GM19397 (cell line): ENCODE data around the gene GMPR.
"Not testable (repeated sequence)": the region's sequence is repeated elsewhere in the genome, so short reads cannot be mapped to it uniquely, and the experiment has no call there.

ENCODE experiments used
- ATAC-seq: cut with Tn5 transposase; IDR thresholded peaks from one replicate; pipeline ENCODE4 v1.9.1; 2021; ENCODE audit warnings: mild to moderate bottlenecking, moderate library complexity; ENCODE audit not compliant: unreplicated experiment

GMPR gene

DNA sequence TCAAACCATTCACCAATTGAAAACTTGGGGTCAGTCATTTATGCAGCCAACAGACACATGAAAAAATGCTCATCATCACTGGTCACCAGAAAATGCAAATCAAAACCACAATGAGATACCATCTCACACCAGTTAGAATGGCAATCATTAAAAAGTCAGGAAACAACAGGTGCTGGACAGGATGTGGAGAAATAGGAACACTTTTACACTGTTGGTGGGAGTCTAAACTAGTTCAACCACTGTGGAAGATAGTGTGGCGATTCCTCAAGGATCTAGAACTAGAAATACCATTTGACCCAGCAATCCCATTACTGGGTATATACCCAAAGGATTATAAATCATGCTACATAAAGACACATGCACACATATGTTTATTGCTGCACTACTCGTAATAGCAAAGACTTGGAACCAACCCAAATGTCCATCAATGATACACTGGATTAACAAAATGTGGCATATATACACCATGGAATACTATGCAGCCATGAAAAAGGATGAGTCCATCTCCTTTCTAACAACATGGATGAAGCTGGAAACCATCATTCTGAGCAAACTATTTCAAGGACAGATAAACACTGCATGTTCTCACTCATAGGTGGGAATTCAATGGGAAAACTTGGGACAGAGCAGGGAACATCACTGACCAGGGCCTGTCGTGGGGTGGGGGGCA, 13.2 kb upstream of the GMPR start:
- not testable (repeated sequence) for ATAC-seq

DNA sequence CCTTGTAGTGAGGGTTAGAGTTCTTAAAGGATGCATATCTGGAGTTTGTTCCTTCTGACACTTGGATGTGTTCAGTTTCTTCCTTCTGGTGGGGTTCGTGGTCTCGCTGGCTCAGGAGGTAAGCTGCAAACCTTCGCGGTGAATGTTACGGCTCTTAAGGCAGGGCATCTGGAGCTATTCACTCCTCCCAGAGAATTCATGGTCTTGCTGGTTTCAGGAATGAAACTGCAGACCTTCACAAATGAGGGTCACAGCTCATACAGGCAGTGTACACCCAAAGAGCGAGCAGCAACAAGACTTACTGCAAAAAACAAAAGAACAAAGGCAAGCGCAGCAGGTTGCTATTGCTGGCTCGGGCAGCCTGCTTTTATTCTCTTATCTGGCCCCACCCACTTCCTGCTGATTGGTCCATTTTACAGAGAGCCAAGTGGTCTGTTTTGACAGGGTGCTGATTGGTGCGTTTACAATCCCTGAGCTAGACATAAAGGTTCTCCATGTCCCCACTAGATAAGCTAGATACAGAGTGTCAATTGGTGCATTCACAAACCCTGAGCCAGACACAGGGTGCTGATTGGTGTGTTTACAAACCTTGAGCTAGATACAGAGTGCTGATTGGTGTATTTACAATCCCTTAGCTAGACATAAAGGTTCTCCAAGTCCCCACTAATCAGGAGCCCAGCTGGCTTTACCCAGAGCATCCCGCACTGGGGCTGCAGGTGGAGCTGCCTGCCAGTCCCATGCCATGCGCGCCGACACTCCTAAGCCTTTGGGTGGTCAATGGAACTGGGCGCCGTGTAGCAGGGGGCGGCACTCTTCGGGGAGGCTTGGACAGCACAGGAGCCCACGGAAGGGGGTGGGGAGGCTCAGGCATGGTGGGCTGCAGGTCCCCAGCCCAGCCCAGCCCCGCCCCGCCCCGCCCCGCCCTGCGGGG, 12.0 kb upstream of the GMPR start:
- not testable (repeated sequence) for ATAC-seq

DNA sequence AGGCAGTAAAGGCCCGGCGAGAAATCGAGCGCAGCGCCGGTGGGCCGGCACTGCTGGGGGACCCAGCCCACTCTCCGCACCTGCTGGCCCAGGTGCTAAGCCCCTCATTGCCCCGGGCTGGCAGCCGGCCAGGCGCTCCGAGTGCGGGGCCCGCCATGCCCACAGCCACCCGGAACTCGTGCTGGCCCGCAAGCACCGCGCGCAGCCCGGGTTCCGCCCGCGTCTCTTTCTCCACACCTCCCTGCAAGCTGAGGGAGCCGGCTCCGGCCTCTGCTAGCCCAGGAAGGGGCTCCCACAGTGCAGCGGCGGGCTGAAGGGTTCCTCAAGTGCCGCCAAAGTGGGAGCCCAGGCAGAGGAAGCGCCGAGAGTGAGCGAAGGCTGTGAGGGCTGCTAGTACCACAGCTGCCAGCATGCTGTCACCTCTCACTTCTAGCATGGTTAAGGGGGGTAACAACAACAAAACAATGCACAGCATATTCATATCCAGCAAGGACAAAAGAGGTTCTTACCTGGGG, 11.3 kb upstream of the GMPR start:
- no peak for ATAC-seq

DNA sequence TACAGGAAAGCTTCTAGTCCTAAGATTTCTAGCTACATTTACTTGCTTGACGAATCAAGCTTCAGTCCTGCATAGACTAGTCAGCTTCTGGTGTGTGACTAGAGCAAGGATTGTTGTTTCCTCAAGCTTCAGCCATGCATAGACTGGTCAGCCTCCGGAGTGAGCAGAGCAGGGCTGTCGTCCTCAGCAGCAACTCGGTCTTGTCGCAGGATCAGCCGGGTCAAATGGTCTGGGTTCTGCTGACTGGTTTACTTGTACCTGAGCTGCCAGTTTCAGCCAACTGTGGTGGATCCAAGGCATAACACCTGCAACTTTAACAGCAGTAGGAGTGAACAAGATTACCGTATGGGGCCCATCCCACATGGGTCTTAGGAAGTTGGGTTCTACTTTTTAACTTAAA, 10.8 kb upstream of the GMPR start:
- no peak for ATAC-seq

DNA sequence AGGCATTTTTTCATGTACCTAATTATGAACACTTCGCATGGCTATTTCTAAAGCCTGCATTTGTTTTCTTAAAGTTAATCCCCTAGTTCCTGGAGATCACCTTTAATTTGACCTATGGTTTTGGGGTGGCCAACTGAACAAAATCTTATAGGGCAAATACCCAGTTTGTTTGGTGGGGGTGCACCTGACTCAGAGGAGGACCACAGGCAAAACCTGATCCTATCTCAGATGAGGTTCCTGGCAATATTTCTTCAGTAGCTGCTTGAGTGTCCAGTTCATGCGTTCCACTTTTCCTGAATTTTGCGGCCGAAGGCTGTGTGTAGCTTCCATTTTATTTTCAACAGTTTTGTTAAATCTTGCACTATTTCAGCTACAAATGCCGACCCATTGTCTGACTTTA, 10.3 kb upstream of the GMPR start:
- no peak for ATAC-seq

DNA sequence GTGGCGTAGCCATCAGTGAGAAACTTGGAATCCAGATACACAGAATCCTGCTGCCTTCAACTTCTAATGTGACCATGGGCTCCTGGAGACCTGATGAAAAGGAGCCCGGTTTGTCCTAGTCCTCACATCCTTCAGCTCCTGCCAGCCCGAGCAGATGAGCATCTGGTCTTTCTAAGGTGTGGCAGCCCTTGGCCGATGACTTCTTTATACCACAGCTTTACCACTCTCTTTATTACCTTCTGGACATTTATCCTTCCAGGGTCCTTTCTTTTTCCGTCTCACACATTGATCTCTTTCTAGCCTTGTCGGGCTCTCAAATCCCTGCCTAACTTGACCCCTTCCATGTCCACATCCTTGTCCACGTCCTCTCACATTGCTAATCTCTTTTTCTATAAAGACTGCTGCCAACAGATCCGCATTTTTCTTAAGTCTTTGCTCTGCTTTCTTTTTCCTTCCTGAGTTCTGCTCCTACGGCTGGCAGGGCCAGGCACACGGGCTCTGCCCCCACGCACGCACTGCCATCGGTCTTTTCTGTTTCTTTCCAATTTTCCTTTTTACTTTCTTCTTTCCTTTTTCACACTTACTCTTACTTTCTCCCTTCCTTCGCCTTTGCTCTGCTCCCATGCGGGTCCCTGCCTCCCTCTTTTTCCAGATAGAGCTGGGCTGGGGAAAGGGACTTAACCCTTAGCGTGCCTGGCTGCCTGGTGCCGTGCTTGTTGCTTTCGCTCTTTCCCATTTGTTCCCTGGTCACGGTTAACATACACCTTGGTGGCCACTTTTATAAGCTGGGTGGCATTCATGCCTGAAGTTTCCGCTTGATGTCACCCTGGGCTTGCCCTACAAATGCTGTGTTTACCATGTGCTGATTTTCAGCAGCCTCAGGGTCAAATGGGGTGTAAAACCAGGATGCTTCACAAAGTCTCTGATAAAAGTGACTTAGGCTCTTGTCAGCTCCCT, 9.4 kb upstream of the GMPR start:
- ATAC-seq, result no peak

DNA sequence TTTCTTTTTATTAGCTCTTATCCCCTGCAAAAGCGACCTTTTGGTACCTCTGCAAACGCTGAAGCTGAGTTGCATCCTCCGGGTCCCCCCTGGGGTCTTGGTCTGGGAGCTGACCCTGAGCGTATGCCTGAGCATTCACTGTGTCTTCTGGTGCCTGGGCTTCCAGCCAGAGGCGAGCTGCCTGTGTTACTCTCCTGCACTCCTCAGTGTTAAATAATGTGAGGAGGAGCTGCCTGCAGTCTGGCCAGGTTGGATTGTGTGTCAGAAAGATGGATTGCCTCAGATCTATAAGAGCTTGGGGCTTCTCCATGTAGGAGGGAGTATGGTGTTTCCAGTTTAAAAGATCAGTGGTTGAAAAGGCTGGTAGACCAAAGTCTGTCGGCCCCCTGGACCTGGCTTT, 8.7 kb upstream of the GMPR start:
- ATAC-seq, result no peak

DNA sequence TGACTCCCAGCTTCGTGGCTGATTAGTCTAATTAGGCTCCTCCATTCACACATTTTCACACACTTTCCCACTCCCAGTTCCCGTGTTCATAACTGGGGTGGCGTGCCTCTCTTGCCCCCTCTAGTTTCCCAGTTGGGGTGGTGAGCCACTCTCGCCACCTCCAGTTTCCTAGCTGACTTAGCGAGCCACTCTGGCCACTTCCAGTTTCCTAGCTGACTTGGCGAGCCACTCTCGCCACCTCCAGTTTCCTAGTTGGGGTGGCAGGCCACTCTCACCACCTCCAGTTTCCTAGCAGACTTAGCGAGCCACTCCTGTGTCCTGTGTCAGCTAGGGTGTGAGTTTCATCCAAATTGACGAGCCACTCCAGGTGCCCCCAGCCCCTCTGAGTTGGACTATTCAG, 7.4 kb upstream of the GMPR start:
- no peak for ATAC-seq

DNA sequence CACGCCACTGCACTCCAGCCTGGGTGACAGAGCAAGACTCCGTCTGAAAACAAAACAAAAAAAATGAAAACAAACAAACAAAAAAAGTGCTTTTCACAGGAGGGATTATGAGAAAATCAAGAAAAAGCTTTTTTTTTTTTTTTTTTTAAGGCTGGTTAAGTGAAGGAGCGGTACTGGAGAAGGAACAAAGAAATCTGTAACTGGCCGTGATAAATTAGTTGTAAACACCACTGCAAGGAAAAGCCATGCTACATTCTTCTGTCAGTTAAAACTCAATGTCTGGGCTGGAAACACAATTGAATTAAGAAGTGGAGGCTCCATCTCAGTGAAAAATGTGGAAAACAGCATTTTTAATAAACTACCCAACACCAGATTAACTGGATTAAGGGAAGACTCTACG, 6.3 kb upstream of the GMPR start:
- ATAC-seq, result no peak

DNA sequence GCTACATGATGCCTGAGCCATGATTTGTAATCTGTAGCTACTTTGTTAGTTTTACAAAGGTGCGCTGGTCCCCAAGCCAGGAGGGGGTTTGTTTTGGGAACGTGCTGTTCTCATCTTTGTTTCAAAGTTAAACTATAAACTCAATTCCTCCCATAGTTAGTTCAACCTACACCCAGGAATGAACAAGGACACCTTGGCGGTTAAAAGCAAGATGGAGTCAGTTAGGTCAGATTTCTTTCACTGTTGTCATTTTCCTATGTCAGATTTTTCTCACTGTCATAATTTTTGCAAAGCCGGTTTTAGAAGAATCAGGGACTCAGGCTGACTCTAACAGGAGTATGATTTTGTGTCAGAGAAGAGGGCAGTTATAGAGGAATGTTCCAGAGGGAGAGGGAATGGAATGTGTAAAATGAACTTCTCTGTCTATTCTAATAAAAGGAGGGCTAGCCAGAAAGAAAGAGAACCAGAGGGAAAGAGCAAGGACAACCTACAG, 2.3 kb upstream of the GMPR start:
- ATAC-seq, result no peak

DNA sequence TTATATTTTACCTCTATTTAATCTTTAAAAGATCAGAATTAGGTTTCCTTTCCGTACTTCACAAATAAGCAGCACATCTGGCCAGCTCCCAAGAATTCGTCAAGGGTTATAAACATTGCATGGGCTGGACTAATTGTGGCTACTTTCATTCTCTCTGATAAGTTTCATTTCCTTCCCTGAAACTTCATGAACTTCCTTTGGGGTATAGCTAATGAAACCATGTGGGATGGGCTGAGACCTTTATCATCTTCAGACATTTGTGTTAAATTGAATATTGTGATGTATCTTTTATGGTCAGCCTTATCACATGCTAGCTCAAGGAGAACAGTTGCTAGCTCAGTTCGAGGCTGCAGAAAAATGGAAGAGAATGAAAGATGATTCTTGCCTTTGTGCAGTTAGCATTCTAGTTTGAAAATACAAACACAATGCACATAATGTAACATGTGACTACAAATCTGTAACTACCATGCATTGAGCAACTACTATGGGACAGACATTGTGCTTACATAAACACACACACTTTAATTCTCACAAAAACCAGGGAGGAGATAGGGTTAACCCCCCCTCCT, 1.7 kb upstream of the GMPR start:
- ATAC-seq, result no peak

DNA sequence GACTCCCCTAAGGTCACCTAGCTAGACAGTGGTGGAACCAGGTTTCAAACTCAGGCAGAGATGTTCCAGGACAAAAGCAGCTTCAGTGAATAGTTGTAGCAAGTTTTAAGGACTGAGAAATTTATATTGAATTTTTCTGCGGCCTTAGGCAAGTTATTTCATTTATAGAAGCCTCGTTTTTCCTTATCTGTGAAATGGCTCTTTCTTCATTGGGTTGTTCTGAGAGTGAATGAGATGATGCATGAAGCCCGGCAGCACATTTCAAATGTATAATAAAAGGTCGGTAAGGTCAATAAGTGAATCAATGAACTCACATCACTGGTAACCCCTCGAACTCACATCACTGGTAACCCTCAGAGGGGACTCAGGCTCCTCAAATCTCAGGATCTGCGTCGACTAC, 1.1 kb upstream of the GMPR start:
- ATAC-seq, result no peak

DNA sequence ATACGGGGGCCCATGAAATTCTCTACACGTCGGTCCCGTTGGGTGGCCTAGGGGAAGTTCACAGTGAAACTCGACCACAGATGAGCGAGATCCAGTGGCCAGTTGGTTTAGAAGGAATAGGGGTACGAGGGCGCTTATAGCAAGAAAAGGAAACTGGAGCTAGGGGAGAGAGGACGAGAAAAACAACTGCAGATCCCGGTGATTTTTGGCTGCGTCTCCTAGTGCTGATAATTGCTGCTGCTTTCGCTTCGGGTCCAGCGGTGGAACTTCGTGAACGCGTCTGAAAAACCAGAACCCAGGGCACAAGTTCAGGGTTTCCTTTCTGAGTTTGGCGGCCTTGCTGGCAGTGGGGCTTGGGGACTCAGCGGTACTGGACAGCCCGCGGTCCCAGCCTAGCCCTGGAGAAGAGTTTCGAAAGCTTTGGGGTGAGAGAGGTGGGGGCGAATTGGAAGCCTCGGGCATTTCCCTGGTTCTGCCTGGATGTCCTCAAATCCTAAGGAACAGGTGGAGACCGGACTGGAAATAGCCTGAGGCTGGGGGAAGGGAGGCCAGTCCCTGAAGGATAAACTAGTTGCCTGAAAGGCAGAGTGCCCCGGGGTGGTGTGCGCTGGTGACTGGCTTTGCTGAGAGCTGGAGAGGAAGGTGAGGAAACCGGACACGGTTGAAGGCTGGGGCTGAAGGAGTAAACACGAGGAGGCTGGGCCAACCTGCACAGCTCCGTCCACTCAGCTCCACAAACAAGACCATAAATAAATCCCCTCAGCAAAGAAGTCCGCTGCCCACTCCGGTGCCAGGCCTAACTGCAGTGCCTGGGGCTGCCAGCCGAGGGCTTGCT, 793 bp downstream of the GMPR start:
- ATAC-seq, result no peak

DNA sequence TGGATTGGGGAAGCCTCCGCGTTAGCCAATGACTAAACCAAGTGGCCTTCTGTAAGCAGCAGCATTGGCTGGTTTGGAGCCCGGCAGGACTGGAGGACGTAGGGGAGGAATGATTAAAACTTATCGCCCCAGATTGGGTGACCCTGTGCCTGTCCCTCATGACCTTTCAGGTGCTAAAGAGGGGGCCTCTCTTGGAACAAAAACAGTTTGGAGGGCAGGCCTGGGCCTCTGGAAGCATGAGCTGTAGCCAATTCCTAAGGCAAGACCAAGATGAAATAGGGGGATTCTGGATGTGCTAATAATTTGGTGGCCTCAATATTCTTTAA, 1.4 kb downstream of the GMPR start:
- no peak for ATAC-seq

DNA sequence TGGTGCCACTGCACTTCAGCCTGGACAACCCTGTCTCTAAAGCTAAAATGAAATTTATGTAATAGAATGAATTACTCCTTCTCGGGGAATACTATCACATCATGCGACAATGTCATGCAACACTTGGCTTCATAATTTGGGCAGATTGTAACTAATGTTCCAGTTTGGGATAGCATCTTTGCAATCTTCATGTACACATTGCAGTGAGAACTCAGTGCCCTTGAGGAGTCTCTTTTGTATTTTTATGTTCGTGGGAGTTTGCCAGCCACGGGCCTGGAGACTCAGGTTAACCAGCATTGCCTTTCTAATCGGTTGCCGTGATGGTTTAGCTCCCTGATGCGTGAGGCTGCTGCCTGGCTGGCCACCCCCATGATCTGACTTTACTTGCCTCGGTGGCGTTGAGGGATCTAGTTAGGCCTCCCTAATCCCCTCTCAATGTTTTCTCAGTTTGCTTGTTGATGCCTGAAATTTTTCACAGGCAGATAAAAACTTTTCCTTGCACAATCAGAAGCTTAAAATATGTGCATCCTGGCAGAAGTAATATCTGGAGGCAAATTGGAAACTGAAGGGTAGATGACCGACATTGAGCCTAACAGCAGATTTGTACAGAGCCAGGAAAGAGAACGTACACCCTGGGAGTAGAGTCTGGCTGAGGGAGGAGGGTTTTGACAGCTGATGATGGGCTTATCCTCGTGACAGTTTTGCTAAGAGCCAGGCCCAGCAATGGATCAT, 2.4 kb downstream of the GMPR start:
- ATAC-seq, result no peak

DNA sequence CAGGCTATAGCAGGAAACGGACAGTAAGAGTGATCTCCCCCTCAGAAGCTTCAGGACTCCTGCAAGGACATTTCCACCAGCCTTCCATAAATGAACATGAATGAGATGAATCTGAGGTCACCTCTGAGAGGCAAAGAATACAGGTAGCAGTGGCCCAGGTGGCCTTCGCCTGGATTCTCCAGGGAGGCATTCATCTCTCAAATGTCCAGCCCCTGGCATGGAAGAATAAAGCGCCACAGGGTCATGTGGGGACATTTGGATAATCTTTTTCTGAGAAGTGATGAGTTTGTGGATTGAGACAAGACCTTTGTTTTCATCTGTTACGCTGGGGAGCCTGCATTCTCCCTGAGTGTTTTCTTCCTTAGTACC, 2.9 kb downstream of the GMPR start:
- no peak for ATAC-seq

DNA sequence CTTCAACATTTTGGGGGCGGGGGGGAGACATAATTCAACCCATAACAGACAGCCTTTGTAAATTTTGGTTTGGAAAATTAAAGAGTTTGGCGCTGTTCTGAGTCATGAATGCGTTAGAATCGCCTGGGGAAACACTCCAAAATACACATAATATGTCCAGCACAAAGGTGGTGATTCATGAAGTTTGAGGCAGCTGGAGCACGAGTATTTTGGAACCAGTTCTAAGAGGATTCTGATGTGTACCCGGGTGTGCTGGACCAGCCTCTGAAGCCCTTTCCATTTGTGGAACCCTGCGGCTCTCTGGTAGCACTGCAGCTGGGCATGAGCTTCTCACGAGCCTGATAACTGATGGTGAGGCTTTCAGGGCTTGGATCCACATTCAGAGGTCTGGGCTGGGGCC, 4.7 kb downstream of the GMPR start:
- no peak for ATAC-seq

DNA sequence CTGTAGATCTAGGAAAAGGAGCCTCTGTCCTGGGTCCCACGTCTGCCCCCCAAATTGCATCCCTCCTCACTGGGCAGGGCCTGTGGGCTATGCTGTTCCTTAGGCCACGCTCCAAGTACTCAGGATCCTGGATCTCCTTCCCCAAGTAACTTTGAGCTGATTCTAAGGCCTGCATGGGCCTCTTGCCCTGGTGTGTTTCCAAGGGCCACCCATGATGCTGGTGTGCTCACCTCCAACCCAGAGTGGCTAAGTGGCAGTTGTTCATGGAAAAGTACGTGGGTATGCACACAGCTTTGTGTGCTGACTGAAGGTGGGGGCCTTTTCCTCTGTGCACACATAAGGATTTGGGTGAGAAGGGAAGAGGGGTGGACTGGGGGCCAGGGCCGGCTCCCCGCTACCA, 5.3 kb downstream of the GMPR start:
- ATAC-seq, result no peak

DNA sequence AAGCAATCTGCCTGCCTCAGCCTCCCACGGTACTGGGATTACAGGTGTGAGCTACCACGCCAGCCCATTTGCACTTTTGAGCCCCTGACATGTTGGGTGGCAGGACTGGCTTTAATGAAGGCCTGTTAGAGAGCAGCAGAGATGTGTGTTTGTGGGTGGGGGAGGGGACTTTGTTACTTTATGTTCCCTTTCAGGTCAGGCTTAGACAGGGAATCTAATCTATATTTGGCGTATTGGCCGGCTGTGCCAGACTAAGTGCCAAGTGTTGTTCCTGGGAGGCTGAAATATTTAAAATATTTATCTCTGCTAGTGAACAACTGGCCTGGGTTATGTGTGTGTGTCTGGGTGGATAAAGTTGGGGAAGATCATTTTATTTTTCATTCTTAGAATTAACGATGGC, 6.1 kb downstream of the GMPR start:
- no peak for ATAC-seq
